NCI-H524 (cell line): ENCODE results near the gene PCDHGA10.
"Not testable (repeated sequence)": the region's sequence is repeated elsewhere in the genome, so short reads cannot be mapped to it uniquely, and the experiment has no call there.

Experiments used
- DNase-seq, 2 experiments: peaks; one replicate each; lab custom pipeline; 2025; lab: John Stamatoyannopoulos, UW

The PCDHGA10 gene

DNA sequence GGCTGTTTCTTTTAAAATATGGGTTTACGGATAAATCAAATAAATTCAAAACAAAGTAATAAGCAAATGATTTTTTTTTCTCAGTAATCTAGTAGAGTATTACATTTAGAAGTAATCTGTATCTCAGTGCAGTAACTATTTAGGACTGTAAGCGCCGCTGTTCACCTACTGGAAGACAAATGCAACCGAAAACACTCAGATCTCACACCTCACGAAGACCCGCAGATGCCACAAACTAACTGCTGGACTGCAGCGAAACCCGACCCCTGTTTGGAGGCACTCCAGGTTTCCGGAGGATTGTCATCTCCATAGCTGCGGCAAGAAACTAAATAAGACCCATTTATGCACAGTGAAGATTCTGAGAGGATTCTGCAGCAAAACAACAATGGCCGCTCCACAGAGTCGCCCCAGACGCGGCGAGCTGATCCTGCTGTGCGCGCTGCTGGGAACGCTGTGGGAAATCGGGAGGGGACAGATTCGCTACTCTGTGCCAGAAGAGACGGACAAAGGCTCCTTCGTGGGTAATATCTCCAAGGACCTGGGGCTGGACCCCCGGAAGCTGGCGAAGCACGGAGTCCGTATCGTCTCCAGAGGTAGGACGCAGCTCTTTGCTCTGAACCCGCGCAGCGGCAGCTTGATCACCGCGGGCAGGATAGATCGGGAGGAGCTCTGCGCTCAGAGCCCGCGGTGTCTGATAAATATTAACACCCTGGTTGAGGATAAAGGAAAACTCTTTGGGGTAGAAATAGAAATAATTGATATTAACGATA lies 20.2 kb upstream of the PCDHGA10 start, which contains the start of gene PCDHGA8:
Gene PCDHGA8 (plus strand): TSS at position 205 of the 770 bp plus-strand sequence. CDS start 181 bp downstream, at position 386.
- no peak for DNase-seq

DNA sequence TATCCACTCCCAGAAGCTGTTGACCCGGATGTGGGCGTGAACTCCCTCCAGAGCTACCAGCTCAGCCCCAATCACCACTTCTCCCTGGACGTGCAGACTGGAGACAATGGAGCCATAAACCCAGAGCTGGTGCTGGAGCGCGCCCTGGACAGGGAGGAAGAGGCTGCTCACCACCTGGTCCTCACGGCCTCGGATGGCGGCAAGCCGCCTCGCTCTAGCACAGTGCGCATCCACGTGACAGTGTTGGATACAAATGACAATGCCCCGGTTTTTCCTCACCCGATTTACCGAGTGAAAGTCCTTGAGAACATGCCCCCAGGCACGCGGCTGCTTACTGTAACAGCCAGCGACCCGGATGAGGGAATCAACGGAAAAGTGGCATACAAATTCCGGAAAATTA lies 19.5 kb upstream of the PCDHGA10 start:
- no peak for DNase-seq

DNA sequence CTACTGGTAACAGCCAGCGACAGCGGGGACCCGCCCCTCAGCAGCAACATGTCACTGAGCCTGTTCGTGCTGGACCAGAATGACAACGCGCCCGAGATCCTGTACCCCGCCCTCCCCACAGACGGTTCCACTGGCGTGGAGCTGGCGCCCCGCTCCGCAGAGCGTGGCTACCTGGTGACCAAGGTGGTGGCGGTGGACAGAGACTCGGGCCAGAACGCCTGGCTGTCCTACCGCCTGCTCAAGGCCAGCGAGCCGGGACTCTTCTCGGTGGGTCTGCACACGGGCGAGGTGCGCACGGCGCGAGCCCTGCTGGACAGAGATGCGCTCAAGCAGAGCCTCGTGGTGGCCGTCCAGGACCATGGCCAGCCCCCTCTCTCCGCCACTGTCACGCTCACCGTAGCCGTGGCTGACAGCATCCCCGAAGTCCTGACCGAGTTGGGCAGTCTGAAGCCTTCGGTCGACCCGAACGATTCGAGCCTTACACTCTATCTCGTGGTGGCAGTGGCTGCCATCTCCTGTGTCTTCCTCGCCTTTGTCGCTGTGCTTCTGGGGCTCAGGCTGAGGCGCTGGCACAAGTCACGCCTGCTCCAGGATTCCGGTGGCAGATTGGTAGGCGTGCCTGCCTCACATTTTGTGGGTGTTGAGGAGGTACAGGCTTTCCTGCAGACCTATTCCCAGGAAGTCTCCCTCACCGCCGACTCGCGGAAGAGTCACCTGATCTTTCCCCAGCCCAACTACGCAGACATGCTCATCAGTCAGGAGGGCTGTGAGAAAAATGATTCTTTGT lies 18.2 kb upstream of the PCDHGA10 start:
- not testable (repeated sequence) for DNase-seq

DNA sequence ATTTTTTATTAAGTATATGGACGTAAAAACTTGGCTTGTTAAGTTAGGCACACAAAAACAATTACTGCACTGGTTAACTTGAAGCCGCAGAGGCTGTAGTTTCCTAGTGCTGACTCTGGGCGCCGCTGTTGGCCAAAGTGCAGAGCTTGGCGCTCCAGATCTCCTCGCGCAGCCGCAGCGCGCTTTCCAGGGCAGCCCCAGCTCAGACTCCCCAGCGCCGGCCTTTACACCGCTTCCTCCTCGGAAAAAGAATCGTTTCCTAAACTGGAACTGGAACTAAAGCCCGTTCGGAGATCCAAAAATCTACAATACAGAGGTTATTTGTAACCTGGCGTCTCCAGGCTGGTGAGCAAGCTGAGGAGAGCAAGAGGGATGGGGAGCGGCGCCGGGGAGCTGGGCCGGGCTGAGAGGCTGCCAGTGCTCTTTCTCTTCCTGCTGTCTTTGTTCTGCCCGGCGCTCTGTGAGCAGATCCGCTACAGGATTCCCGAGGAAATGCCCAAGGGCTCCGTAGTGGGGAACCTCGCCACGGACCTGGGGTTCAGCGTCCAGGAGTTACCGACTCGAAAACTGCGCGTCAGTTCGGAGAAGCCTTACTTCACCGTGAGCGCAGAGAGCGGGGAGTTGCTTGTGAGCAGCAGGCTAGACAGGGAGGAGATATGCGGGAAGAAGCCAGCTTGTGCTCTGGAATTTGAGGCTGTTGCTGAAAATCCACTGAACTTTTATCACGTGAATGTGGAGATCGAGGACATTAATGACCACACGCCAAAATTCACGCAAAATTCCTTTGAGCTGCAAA lies 14.8 kb upstream of the PCDHGA10 start, which contains the start of gene PCDHGB5:
Gene PCDHGB5 (plus strand): TSS at position 192 of the 796 bp plus-strand sequence. CDS start 181 bp downstream, at position 373.
- DNase-seq: not testable (repeated sequence)

DNA sequence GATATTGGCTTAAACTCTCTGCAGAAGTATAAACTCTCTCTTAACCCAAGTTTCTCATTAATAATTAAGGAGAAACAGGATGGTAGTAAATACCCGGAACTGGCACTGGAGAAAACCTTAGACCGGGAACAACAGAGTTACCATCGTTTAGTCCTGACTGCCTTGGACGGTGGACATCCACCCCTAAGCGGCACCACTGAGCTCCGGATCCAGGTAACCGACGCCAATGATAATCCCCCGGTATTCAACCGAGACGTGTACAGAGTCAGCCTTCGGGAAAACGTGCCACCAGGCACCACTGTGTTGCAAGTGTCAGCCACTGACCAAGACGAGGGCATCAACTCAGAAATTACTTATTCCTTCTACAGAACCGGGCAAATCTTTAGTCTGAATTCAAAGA lies 14.2 kb upstream of the PCDHGA10 start:
- no peak for DNase-seq

DNA sequence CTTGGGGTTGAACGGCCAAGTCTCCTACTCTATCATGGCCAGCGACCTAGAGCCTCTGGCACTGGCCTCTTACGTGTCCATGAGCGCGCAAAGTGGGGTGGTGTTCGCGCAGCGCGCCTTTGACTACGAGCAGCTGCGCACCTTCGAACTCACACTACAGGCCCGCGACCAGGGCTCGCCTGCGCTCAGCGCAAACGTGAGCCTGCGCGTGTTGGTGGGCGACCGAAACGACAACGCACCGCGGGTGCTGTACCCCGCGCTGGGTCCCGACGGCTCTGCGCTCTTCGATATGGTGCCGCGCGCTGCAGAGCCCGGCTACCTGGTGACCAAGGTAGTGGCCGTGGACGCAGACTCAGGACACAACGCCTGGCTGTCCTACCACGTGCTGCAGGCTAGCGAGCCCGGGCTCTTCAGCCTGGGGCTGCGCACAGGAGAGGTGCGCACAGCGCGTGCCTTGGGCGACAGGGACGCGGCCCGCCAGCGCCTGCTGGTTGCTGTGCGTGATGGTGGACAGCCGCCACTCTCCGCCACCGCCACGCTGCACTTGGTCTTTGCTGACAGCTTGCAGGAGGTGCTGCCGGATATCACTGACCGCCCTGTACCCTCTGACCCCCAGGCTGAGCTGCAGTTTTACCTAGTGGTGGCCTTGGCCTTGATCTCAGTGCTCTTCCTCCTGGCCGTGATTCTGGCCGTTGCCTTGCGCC lies 13.1 kb upstream of the PCDHGA10 start:
- DNase-seq: no peak

DNA sequence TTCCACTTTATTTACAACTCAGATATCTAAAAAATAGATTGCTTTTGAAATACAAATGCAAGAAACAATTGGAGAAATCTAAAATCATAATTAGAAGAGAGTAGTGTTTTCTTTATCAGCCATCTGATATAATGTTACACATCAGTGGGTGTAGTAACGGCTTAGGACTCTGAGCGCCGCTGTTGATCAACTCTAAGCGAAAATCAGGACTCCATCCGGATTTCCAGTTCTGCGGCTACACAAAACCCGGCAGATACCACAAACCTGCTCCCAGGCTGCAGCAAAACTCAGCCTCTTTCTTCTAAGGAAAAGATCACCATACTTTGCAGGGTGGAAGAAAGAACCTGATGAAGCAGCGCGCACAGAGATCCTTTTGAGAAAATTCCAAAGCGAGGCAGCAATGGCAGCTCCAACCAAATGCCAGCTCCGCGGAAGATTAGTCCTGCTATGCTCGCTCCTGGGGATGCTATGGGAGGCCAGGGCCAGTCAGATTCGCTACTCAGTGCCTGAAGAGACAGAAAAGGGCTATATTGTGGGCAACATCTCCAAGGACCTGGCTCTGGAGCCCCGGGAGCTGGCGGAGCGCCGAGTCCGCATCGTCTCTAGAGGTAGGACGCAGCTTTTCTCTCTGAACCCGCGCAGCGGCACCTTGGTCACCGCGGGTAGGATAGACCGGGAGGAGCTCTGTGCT lies 10.1 kb upstream of the PCDHGA10 start, which contains the start of gene PCDHGA9:
Gene PCDHGA9 (plus strand): TSS at position 226 of the 691 bp plus-strand sequence. CDS start 175 bp downstream, at position 401.
- peak in 1 of 2 experiments; percentile 15 for DNase-seq

DNA sequence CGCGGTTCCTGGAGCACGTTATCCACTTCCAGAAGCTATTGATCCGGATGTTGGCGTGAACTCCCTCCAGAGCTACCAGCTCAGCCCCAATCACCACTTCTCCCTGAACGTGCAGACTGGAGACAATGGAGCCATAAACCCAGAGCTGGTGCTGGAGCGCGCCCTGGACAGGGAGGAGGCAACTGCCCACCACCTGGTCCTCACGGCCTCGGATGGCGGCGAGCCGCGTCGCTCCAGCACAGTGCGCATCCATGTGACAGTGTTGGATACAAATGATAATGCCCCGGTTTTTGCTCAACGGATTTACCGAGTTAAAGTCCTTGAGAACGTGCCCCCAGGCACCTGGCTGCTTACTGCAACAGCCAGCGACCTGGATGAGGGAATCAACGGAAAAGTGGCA lies 9.4 kb upstream of the PCDHGA10 start:
- DNase-seq: no peak

DNA sequence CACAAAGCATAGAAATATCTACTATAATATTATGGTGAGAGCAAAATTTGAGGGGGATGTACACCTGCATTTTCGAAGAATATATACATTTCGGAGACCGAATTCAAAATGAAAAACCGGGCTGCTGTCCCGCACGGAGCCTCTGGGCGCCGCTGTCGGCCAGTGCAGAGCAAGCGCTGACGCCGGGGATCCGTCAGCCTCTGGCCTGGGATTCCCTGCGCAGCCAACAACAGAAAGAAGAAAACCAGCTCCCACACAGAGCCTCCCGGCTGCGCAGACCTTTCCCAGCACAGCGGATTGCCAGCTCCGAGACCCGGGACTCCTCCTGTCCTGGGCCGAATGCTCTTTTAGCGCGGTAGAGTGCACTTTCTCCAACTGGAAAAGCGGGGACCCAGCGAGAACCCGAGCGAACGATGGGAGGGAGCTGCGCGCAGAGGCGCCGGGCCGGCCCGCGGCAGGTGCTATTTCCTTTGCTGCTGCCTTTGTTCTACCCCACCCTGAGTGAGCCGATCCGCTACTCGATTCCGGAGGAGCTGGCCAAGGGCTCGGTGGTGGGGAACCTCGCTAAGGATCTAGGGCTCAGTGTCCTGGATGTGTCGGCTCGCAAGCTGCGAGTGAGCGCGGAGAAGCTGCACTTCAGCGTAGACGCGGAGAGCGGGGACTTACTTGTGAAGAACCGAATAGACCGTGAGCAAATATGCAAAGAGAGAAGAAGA lies 4.8 kb upstream of the PCDHGA10 start, which contains the start of gene PCDHGB6:
Gene PCDHGB6 (plus strand): TSS at position 232 of the 716 bp plus-strand sequence. CDS start 182 bp downstream, at position 414.
- not testable (repeated sequence) for DNase-seq

DNA sequence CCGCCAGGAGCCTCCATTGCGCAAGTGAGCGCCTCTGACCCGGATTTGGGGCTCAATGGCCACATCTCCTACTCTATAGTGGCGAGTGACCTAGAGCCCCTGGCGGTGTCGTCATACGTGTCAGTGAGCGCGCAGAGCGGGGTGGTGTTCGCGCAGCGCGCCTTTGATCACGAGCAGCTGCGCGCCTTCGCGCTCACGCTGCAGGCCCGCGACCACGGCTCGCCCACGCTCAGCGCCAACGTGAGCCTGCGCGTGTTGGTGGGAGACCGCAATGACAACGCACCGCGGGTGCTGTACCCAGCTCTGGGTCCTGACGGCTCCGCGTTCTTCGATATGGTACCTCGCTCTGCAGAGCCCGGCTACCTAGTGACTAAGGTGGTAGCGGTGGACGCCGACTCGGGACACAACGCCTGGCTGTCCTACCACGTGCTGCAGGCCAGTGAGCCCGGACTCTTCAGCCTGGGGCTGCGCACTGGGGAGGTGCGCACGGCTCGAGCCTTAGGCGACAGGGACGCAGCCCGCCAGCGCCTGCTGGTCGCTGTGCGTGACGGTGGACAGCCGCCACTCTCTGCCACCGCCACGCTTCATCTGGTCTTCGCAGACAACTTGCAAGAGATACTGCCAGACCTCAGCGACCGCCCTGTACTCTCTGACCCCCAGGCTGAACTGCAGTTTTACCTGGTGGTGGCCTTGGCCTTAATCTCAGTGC lies 3.0 kb upstream of the PCDHGA10 start:
- DNase-seq: no peak

DNA sequence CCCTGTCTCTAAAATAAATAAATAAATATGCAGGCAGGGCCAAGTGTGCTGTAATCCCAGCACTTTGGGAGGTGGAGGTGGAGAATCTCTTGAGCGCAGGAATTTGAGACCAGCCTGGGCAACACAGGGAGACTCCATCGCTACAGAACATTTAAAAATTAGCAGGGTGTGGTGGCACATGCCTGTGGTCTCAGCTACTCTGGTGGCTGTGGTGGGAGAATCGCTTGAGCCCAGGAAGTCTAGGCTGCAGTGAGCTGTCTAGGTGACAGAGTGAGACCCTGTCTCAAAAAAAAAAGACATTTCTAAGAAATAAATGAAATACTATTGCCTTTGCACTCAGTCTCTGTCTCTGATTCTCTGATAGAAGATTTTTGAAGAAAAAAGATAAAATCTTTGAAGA lies 1.2 kb upstream of the PCDHGA10 start:
- no peak for DNase-seq

DNA sequence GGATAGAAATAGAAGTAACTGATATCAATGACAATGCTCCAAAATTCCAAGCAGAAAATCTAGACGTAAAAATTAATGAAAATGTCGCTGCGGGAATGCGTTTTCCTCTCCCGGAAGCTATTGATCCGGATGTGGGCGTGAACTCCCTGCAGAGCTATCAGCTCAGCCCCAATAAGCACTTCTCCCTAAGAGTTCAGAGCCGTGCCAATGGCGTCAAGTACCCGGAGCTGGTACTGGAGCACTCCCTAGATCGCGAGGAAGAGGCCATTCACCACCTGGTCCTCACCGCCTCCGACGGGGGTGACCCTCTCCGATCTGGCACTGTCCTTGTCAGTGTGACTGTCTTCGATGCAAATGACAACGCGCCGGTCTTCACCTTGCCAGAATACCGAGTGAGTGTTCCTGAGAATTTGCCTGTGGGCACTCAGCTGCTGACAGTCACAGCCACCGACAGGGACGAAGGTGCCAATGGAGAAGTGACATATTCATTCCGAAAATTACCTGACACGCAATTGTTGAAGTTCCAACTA lies 818 bp downstream of the PCDHGA10 start:
- DNase-seq: no peak

DNA sequence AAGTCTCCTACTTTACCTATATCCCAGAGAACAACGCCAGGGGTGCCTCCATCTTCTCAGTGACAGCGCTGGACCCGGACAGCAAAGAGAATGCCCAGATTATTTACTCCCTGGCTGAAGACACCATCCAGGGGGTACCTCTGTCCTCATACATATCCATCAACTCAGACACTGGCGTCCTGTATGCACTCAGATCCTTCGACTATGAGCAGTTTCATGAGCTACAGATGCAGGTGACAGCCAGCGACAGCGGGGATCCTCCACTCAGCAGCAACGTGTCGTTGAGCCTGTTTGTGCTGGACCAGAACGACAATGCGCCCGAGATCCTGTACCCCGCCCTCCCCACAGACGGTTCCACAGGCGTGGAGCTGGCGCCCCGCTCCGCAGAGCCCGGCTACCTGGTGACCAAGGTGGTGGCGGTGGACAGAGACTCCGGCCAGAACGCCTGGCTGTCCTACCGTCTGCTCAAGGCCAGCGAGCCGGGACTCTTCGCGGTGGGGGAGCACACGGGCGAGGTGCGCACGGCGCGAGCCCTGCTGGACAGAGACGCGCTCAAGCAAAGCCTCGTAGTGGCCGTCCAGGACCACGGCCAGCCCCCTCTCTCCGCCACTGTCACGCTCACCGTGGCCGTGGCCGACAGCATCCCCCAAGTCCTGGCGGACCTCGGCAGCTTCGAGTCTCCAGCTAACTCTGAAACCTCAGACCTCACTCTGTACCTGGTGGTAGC lies 1.9 kb downstream of the PCDHGA10 start:
- not testable (repeated sequence) for DNase-seq

DNA sequence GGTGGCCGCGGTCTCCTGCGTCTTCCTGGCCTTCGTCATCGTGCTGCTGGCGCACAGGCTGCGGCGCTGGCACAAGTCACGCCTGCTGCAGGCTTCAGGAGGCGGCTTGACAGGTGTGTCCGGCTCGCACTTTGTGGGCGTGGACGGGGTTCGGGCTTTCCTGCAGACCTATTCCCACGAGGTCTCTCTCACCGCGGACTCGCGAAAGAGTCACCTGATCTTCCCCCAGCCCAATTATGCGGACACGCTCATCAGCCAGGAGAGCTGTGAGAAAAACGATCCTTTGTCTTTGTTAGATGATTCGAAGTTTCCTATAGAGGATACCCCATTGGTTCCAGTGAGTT lies 2.5 kb downstream of the PCDHGA10 start:
- not testable (repeated sequence) for DNase-seq

DNA sequence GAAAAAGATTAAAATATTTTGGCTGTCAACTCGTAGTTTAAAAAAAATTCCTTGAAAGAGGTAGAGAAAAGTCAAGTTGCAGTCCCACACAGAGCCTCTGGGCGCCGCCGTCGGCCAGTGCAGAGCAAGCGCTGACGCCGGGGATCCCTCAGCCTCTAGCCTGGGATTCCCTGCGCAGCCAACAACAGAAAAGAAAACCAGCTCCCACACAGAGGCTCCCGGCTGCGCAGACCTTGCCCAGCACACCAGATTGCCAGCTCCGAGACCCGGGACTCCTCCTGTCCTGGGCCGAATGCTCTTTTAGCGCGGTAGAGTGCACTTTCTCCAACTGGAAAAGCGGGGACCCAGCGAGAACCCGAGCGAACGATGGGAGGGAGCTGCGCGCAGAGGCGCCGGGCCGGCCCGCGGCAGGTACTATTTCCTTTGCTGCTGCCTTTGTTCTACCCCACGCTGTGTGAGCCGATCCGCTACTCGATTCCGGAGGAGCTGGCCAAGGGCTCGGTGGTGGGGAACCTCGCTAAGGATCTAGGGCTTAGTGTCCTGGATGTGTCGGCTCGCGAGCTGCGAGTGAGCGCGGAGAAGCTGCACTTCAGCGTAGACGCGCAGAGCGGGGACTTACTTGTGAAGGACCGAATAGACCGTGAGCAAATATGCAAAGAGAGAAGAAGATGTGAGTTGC lies 4.8 kb downstream of the PCDHGA10 start, which contains the start of gene PCDHGB7:
Gene PCDHGB7 (plus strand): TSS at position 184 of the 679 bp plus-strand sequence. CDS start 183 bp downstream, at position 367.
- DNase-seq: peak; percentile 74 to 80

DNA sequence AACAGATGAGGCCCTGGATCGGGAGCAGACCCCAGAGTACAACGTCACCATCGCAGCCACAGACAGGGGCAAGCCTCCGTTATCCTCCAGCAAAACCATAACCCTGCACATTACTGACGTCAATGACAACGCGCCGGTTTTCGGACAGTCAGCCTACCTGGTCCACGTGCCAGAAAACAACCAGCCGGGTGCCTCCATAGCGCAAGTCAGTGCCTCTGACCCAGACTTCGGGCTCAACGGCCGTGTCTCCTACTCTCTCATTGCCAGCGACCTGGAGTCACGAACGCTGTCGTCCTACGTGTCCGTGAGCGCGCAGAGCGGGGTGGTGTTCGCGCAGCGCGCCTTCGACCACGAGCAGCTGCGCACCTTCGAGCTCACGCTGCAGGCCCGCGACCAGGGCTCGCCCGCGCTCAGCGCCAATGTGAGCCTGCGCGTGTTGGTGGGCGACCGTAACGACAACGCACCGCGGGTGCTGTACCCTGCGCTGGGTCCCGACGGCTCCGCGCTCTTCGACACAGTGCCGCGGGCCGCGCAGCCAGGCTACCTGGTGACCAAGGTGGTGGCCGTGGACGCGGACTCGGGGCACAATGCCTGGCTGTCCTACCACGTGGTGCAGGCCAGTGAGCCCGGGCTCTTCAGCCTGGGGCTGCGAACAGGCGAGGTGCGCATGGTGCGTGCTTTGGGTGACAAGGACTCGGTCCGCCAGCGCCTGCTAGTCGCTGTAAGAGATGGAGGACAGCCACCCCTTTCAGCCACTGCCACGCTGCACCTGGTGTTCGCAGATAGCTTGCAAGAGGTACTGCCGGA lies 6.5 kb downstream of the PCDHGA10 start:
- no peak for DNase-seq
